ENCODE measurements around the gene RCAN2.

RCAN2 gene

DNA sequence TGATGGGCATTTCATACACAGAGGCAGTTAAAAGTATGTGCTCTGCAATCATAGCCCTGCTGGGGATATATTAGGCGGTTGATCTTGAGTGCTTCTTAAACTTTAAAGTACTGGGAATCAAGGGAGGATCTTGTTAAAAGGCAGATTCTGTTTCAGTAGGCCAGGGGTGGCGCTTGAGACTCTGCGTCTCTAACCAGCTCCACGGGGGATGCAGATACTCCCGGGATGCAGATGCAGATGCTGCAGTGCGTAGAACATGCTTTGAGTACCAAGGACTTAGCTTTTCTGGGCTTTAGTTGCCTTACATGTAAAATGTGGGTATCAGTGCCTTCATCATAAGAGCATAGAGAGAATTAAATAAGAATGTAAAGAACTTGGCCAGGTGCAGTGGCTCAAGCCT lies 276.0 kb downstream of the RCAN2 start:
- DNase-seq (ENCODE audit: low read depth) = no peak

DNA sequence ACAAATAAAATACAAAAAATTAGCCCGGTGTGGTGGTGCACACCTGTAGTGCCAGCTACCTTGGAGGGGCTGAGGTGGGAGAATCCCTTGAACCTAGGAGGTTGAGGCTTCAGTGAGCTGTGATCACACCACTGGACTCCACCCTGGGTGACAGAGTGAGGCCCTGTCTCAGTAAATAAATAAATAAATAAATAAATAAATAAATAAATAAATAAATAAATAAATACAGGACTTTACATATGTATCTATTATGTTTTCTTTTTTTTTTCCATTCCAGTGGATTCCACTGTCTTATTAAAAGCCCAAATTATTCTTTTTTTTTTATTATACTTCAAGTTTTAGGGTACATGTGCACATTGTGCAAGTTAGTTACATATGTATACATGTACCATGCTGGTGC lies 279.3 kb downstream of the RCAN2 start:
- no peak for DNase-seq (ENCODE audit: low read depth)

DNA sequence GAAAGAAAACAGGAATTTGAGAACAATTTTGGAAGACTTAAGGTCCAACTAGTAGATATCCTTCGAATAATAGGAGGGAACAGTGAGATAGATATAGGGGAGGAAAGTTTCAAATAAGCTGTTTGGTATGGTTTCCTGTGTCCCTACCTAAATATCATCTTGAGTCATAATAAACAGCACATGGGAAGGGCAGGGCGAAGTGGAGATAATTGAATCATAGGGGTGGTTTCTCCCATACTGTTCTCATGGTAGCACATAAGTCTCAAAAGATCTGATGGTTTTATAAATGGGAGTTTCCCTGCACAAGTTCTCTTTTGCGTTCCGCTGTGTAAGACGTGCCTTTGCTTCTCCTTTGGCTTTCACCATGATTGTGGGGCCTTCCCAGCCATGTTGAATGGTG lies 281.0 kb downstream of the RCAN2 start:
- DNase-seq (ENCODE audit: low read depth) = no peak

DNA sequence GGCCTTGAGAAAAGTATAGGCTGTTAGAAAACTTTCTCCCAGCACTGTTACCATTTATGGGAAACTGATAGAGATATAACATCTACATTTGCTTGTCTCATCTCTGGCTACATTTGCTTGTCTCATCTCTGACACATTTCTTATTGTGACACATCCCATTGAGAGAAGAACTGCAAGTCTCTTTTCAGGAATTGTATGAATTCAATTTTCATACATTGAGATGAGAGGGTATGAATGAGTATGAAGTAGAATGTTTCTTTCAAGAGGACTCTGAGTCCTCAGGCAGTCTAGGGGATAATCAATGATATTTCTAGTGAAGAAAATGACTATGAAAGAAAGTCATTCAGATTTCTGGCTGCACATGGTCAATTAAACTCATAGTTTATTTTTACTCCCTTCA lies 282.9 kb downstream of the RCAN2 start:
- DNase-seq (ENCODE audit: low read depth) = no peak

DNA sequence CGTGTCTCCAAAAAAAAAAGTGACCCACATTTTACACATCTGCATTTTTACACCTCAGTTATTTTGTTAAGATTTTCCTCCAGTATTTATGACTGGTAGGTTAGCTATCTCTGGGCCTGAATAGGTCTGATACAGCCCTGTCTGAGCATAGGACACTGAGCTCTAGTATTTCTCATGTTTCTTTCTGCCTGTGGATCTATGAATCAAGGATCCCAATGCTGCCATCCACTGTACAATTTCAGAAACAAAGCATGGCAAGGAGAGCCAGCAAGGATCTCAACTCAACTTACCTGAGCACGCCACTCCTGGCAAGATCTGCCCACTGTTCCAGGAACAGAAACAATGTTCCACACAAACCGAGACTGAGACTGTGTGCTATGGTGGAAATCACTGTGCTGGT lies 284.1 kb downstream of the RCAN2 start:
- DNase-seq (ENCODE audit: low read depth) = no peak

DNA sequence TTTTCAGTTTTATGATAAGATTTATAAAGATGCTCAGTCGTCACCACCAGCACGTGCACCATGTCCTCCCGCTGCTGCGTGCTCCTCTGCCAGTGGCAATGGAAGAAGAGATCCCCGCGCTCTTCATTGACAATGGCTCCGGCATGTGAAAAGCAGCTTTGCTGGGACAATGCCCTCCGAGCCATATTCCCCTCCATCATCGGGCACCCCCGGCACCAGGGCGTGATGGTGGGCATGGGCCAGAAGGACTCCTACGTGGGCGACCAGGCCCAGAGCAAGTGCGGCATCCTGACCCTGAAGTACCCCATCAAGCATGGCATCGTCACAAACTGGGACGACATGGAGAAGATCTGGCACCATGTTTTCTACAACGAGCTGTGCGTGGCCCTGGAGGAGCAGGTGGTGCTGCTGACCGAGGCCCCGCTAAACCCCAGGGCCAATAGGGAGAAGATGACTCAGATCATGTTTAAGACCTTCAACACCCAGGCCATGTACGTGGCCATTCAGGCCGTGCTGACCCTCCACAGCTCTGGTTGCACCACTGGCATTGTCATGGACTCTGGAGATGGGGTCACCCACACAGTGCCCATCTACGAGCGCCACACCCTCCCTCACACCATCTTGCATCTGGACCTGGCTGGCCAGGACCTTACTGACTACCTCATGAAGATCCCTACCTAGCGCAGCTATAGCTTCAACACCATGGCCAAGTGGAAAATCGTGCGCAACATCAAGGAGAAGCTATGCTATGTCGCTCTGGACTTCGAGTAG lies 286.2 kb downstream of the RCAN2 start:
- no peak for DNase-seq (ENCODE audit: low read depth)

DNA sequence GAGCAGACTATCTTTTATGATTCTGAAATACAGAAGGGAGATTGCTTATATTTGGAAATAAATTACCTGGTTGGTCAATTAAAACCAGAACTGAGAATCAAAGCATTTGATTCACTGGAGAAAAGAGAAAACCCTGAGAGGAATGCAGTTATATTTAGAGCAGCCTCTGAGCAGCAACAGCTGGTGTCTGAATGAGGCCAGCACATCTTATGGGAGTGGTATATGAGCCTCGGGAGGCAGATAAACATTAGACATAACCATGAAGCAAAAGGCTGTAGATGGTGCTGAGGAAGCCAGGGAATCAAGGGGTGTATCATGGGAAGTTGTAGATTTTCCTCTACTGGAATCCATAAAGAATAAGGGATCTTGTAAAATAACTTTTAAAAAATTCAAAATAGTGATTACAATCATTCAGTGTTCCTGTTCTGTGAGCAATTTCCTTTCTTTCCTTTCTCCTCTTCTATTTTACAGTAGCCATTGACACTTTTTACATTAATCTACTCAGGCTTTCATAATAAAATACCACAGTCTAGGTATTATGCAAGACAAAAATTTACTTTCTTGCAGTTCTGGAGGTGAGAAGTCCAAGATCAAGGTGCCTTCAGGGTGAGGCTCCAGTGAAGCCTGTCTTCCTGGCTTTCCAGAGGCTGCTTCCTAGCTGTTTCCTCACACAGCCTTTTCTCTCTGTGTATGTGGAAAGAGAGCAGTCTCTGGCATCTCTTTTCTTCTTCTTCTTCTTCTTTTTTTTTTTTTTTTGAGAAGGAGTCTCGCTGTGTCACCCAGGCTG lies 287.7 kb downstream of the RCAN2 start:
- DNase-seq (ENCODE audit: low read depth) = no peak

DNA sequence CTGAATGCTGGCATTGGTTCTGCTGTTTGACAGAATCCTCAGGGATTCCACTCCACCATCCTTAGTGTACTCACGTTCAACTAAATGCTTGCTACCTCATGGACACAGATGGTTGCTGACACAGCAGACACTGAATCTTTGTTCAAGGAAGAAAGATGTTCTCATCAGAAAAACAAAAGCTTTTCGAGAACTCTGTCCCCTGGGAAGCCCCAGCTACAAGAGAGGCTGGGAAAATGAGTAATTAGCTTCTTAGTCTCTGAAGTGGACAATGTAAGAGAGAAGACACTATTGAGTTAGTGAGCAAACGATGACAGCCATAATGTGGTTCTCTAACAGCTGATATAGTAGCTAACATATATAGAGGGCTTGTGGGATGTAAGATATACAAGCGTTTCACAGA lies 289.5 kb downstream of the RCAN2 start:
- DNase-seq (ENCODE audit: low read depth) = no peak

DNA sequence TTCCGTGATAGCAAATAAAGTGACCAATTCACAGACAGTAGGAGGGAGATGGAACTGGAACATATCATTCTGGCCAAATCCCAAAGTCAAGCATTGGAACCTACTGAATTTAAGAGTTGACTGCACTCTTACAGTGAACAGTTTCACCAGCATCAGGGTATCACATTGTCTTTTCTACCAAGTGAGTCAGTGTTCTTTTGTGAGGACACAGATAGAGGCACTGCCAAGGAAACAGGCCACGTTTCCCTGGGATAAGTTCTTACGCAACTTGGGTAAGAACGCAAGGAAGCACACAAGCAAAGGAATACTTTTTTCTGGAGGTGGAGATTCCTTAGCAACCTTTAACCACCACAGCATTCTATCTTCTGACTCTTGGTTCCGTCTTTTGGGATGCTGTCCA lies 291.9 kb downstream of the RCAN2 start:
- DNase-seq (ENCODE audit: low read depth) = no peak

DNA sequence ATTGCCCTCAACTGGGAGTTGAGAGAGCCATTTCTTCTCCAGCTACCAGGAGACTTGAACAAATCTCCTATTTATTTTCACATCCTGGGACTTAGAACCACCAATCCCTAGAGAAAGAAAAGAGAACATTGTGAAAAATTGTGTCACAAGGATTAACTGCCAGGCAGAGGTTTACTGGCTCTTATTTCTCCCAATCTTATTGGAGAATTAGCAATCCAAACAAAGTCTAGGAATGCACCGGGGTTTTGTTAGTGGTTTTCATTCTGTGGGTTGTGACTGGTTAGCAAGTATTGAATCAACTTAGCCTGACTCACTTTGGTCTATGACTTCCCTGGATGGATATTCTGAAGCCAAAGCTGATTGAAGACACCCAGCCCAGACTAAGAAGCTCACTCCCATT lies 299.3 kb downstream of the RCAN2 start:
- DNase-seq (ENCODE audit: low read depth) = peak; percentile 74

DNA sequence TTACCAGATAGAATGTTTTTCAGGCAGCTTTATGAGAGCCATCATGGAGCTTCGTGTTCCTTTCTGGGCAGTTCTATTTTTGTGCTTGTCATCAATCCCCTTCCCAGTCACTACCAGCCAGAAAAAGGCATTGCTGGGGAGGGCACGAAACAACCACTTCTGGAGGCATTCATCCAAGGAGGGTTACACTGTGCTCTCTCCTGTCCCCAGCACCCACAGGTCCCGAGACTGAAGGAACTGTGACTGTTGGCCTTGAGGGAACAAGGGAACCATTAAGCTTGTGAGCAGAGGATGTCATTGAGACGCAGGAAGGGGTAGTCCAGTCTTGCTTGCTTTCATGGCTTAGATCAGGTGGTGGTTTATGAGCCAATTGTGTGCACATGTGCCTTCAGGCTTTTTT lies 300.4 kb downstream of the RCAN2 start:
- DNase-seq (ENCODE audit: low read depth) = no peak

DNA sequence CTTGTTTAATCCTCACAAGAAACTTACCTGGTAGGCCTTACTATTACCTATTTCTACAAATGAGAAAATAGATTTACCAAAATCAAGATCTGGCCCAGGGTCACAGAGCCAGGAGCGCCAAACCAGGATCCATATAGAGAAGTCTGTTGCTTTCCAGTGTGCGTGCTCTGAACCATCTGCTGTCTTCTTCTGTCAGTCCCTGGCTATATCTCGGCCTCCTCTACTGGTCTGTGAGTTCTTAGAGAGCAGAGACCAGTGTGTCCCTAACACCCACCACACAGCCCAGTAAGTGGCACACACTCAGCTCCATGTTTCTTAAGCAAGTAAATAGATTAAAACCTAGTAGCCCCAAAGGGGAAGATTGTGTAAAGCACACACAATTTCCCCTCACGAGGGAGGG lies 301.5 kb downstream of the RCAN2 start:
- no peak for DNase-seq (ENCODE audit: low read depth)

DNA sequence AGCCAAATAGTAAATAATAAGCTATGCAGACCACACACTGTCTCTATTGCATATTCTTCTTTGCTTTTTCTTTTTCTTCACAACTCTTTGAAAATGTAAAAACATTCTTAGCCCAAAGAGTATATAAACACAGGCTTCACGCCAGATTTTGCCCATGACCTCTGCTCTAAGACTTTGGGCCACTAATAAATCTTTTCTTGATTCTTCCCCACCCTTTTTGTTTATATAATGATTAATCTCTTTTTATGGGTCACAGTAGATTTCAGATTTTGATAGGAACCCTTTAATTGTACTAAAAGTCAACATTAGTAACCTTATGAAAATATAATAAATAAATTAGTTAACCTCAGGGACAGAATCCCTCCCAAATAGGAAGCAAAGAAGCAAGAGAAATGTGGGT lies 304.7 kb downstream of the RCAN2 start:
- DNase-seq (ENCODE audit: low read depth) = no peak

DNA sequence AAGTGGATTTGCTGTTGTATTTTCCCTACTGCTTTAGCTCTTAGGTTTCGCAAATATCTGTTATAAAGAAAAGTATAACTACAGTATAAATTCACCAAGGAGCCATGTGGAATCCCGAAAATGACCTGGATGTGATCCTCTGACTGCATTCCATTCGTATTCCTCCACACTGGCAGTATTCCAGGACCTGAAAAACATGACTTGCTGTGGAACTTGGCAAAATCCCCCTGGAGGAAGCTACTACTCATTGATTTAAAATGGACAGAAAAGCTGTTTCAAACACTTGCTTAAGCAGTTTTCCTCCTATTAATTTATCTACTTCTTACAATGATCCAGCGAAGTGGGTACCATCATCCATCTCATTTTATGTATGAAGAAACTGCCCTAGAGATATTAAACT lies 307.1 kb downstream of the RCAN2 start:
- DNase-seq (ENCODE audit: low read depth) = peak; percentile 89

DNA sequence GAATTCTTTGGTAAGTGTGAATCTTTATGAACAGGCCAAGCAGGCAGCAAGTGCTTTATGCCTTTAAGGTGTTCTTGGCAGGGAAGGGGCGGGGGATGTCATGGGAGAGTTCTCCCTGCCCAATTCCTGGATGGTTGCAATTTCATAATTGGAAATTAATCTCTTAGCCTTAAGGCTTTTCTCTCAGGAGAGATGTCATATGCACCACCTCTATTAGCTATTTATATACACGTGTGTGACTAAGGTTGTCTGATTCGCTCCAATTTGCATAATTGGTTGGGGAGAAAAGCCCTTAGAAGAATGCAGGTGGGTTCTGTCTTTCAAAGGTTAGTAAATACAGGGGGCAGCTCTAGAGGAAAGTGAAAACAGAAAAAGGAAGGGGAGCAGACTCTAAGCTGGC lies 315.3 kb downstream of the RCAN2 start:
- no peak for DNase-seq (ENCODE audit: low read depth)

DNA sequence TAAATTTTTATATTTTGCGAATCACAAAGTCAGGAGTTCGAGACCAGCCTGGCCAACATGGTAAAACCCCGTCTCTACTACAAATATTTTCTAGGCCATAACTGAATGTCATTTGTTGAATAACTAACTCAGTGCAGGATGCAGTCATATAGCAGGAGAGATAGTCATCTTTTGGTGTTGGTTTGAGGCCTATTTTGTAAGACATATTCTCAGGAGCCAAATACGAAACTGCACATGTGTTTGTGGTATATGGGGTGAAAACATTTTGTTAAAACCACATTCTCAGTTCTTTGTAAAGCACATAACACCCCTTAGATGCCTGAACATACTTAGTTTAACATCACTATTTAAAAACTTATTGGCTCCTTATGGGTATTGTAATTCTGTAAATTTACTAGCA lies 315.8 kb downstream of the RCAN2 start:
- DNase-seq (ENCODE audit: low read depth) = no peak

DNA sequence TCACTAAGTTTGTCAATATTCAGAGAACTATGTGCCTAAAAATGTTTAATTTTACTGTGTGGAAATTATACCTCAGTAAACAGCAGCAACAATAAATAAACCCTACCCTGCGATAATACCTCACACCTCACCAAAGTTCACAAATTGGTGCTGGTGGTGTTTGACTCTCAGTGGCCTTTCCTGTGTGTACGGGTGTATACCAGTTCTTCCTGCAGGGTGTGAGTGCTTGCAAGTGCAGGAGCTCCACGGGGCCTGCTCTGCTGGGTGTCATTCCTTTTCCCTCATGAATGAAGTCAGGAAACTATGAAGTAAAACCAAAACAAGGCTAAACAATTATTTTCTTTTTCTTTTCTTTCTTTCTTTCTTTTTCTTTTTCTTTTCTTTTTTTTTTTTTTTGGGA lies 316.3 kb downstream of the RCAN2 start:
- no peak for DNase-seq (ENCODE audit: low read depth)

DNA sequence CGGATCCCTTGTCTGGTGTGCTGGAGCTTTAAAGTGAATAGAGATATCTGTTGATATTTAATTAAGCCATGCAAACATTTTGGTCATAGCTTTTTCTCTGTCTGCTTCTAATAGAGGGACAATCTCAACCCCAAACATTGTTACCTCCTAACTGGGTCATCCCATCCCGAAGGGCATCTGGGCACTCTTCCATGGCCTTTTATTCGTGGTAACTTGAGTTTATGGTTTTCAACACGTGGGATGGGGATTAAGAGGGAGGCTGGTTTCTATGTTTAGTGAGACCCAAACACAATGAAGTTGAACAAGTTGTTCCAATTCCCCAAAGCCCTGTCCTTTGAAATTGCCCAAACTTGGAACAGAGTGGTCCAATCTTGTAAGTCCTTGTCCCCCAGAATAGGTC lies 319.1 kb downstream of the RCAN2 start:
- DNase-seq (ENCODE audit: low read depth) = no peak

Data from HS-5 (cell line).